Fibroblast of the conjunctiva (primary cell): ENCODE measurements around the gene MYOM1.
A peak's percentile ranks its signal among the peaks of the same experiment; 100 is the strongest.

ENCODE experiments used
- DNase-seq: peaks from one replicate; pipeline ENCODE4 v3.0.0-alpha.2; 2010; ENCODE audit warnings: low read depth

Gene MYOM1

GRCh38 chr18:3151399-3152264, 68.1 kb downstream of the MYOM1 start:
- DNase-seq, result no peak

- DNase-seq, result no peak
Measured at GRCh38 chr18:3150688-3151087, 69.1 kb downstream of the MYOM1 start.

GRCh38 chr18:3150274-3150673, 69.5 kb downstream of the MYOM1 start:
- no peak for DNase-seq

GRCh38 chr18:3148930-3149535, 70.7 kb downstream of the MYOM1 start:
- DNase-seq, result no peak

- no peak for DNase-seq
Measured at GRCh38 chr18:3147935-3148554, 71.7 kb downstream of the MYOM1 start.

- no peak for DNase-seq
Measured at GRCh38 chr18:3140986-3141639, 78.7 kb downstream of the MYOM1 start.

GRCh38 chr18:3140342-3140741, 79.4 kb downstream of the MYOM1 start:
- DNase-seq, result no peak

GRCh38 chr18:3139406-3139805, 80.4 kb downstream of the MYOM1 start:
- DNase-seq, result no peak

- DNase-seq, result no peak
Measured at GRCh38 chr18:3138274-3138975, 81.3 kb downstream of the MYOM1 start.

GRCh38 chr18:3135536-3135935, 84.2 kb downstream of the MYOM1 start:
- DNase-seq, result no peak

- DNase-seq, result no peak
Measured at GRCh38 chr18:3132700-3133099, 87.1 kb downstream of the MYOM1 start.

- no peak for DNase-seq
Measured at GRCh38 chr18:3130344-3130743, 89.4 kb downstream of the MYOM1 start.

- peak; percentile 80 for DNase-seq
Measured at GRCh38 chr18:3129053-3129864, 90.5 kb downstream of the MYOM1 start.

- DNase-seq, result no peak
Measured at GRCh38 chr18:3126457-3127097, 93.2 kb downstream of the MYOM1 start.

- DNase-seq, result no peak
Measured at GRCh38 chr18:3124822-3125221, 94.9 kb downstream of the MYOM1 start.

GRCh38 chr18:3122851-3123250, 96.9 kb downstream of the MYOM1 start:
- DNase-seq, result no peak

- DNase-seq, result no peak
Measured at GRCh38 chr18:3121259-3121658, 98.5 kb downstream of the MYOM1 start.

GRCh38 chr18:3120356-3120755, 99.4 kb downstream of the MYOM1 start:
- no peak for DNase-seq

GRCh38 chr18:3119401-3120341, 100.1 kb downstream of the MYOM1 start:
- DNase-seq, result no peak
